Measurements from ENCODE around the gene NDUFB4.

NDUFB4 gene

DNA sequence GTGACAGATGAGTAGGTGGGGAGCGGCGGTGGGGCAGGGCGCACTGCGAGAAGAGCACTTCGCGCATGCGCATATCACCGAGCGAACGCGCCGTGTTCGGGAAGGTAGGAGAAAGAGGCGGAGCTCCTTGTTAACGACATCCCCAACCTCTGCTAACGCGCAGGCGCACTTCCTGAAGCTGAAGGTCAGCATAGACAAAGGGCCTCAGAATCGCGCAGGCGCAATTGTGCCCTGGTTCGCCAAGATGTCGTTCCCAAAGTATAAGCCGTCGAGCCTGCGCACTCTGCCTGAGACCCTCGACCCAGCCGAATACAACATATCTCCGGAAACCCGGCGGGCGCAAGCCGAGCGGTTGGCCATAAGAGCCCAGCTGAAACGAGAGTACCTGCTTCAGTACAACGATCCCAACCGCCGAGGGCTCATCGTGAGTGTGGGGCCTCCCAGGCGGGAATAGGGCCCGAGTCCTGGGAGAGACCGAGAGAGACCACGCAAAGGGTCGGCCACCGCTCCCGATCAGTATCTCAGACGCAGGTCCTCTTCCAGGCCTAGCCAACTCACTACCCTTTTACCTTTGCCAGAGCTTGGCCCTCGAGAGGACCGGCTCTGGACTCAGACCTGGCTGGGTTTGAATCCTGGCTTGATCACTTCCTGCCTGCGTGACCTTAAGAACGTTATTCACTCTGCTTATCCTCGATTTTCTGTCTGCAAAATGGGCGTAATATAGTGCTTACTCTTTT is at the start of gene NDUFB4:
Gene NDUFB4 (plus strand): TSS at position 221 of the 737 bp plus-strand sequence. CDS start 24 bp downstream, at position 245.
- DNase-seq (ENCODE audit: low spot score), result peak; percentile 89

DNA sequence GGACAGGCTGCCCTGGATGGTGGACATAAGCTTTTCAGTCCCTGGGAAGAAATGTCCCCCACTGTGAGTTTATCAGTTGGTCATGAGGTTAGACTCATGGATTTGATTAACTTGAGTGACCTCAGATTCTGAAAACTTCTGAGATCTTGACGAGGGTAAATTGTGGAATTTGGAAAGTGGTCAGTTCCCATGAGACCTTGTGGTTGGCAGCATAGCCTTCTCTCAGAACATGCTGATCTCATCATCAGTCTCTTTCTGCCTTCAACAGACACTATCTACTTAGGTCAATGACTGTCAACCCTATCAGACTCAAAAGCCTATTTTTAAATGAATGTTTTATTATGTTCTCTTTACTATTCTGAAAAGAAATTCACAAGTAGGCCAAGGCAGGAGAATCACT is 45.6 kb upstream of the NDUFB4 start:
- no peak for DNase-seq (ENCODE audit: low spot score)

DNA sequence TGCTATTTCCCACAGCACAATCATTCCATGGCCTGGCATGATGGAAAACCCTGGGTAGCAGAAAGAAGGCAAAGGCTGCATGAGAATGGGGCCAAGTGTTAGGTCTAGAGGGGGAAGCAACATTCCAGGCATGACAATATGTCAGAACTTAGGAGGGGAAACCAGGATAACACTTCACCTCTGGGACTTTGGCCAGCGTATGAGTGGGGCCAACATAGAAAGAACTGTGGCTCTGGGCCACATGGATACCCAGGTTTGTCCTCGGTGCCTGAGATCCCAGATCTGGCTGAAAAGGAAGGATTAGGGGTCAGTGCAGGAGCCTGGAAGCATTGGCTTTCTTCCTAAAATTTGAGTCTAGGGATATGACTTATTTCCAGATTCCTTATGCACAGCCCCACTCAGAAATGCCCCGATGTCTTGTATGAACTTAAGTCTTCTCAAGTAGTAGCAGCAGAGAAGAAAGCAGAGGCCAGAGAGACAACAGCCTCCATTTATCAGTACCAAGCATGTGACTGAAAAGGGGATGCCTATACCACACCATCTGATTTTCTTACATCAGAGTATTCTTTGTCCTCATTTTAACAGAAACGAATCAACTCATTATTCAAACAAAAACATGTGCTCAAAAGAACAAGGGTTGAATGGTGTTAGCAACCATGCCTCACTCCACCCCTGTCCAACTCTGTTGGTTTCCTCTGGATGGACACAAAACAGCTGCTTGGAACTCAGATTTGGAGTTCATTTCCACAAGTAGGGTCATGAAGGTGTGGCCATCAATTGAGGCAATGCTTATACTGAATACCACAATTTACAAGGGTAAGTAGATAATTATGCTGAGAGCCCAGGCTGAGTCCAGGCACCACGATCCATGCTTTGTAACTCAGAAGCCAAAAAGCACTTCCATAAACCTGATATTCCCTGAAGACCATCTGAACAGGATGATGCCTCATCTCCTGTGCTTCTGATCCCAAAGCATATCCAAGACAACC is 43.7 kb upstream of the NDUFB4 start:
- no peak for DNase-seq (ENCODE audit: low spot score)

DNA sequence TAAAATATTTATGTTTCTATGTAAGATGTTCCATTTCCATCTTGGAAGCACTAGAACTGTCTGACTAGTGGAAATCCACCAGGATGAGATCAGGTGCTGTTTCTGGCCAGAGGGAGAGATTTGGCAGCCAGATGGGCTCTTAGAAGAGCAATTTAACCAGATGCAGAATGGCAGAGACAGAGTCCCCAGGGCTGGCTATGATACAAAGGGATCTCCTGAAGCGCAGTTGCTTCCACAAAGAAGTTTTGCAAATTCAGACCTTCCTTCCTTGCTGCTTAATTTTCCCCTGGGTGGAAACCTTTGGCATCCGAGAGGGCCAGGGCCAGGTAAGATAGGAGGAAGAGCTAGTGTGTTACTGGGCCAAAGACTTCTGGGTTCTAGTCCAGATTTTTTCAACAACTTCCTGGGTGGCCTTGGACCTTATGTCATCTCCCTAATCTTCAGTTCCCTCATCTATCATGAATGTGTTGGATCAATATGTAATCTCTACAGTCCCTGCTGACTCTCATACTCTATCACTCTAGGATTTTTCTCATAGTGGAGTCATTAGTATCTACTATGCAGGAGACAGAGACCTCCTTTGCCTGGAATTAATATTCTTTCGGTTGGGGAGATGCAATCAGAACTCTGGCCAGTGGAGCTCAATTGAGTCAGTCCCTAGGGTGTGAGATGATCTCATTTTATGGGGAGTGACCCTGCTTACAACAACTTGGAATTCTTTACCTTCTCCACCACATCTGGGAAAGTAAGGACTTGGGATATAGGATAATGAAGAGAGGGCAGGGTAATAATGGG is 41.1 kb upstream of the NDUFB4 start:
- no peak for DNase-seq (ENCODE audit: low spot score)

GRCh38 chr3:120555657-120556509 is 40.3 kb upstream of the NDUFB4 start:
- peak; percentile 12 for DNase-seq (ENCODE audit: low spot score)

DNA sequence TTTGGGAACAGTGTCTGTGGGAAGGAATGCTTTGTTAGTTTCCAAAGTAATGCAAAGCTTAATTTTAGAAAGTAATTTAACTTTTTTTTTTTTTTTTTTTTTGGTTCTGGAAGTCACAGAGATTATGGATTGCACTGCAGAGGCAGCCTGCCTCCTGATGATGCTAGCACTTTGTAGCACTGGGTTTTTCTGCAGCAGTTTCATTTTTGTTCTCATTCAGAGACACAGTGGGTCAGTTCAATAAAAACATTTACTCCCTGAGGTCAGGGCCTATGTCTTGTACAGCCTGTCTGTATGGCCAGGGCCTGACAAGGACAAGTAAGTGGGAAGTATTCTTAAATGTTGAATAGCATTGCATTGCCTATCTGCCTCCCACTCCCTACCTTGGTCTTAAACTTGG is 39.0 kb upstream of the NDUFB4 start:
- no peak for DNase-seq (ENCODE audit: low spot score)

GRCh38 chr3:120558771-120559241 is 37.3 kb upstream of the NDUFB4 start:
- DNase-seq (ENCODE audit: low spot score), result peak; percentile 46

GRCh38 chr3:120559242-120560061 is 36.7 kb upstream of the NDUFB4 start:
- DNase-seq (ENCODE audit: low spot score), result no peak

GRCh38 chr3:120560304-120561250 is 35.6 kb upstream of the NDUFB4 start:
- no peak for DNase-seq (ENCODE audit: low spot score)

DNA sequence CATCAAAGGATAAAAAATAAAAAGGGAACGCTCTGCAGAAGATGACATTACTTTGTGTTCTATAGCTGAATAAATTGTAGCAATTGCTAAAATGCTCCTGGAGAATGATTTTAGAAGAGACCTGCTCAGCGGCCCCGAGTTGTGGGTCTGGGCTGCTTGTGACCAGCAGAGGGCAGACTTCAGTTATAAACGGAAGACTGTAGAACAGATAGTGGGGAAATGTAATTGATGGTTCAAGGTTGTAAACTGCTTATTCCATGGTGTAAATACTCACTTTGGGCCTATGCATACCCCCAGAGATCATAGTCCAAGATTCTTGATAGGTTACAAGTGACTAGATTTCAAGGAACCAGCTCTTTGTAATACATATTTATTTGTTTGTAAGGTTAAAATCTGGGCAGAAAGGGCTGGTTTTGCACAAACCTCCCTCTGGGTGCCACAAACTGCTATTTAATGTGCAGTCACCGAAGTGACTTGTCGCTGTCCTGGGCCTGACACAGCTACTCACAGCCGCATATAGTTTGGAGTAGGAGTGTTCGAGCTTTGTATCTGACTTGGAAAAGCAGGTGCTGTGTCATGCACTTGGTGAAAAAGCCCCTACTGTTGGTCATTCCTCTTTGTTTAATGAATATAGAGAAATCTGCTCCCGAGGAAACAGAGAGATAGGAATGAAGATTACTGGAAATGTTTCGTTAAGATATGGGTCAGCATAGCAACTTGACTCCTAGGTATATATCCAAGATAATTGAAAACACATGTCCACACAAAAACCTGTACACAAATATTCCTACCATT is 34.7 kb upstream of the NDUFB4 start:
- peak; percentile 25 for DNase-seq (ENCODE audit: low spot score)

DNA sequence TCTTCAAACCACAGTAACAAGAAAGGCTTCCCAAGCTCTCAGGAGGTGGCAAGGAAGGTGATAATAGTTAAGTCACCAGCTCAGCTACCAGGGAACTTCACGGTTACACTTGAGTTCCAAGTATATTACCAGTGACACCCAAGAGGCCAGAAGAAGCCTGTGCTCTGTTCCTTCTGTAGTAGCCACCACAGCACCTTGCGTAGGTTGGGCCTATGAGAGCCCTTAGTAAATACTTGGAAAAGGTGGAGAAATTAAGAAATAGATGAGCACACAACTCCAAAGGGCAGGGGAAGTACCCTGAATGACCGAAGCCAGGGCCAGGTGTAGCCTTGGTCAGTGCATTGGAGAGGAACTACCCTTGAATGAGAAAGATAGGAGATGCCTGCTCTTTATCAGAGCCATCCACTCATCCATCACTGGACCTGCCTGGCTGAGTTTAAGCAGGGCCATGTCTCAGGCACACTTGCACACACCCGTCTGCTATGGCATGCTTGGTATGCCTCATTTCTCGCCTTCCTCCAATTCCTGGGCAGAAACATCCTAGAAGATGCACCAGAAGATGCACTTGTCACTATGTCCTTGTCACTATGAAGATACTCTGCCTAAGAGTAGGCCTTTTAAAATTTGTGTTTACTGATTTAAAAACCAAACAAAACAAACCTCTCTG is 32.6 kb upstream of the NDUFB4 start:
- no peak for DNase-seq (ENCODE audit: low spot score)

DNA sequence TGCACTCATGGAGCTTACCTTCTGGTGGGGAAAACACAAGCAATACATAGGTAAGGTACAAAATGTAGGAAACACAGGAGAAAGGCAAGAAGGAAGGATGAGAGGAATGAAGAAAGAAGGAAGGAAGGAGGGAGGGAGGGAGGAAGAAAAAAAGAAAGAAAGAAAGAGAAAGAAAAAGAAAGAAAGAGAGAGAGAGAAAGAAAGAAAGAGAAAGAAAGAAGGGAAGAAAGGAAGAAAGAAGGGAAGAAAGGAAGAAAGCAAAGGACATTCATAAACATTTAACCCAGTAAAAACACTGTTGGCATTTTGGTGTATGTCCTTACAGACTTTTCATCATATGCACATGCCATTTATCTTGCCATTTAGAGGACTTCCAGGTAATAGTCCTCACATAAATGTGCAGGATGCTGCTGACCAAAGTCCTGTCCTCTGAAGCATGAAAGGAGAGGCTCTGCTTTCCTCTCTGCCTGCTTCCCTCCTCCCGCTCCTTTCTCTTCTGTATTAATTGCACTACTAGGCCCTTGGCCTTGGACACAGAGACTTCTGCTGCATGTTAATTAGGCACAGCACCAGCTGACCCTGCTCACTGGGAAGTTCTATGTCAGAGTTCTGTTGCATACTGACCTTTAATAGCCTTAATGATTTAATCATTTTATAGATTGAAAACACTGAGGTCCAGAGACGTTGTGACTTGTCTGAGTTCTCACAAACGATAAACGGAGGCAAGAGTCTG is 29.7 kb upstream of the NDUFB4 start:
- DNase-seq (ENCODE audit: low spot score), result no peak

- DNase-seq (ENCODE audit: low spot score), result no peak
Measured at GRCh38 chr3:120567370-120568201, 28.6 kb upstream of the NDUFB4 start.

- DNase-seq (ENCODE audit: low spot score), result no peak
Measured at GRCh38 chr3:120568202-120568531, 28.0 kb upstream of the NDUFB4 start.

DNA sequence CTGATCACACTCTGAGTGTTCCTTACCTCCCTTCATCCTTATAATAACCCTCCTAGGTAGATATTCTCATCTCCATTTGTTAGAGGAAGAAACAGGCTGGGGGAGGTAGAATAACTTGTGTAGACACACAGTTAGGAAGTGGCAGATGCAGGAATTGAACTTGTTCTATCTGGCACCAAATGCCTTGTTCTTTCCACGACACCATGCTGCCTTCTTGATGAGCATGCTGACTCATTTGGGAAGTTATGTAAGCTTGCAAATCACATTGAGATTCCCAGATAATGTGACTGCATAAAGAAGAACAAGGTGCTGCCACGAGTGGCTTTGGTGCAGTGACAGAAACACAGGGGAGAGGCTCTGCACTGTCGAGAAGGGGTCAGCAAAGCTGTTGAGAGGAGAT is 27.5 kb upstream of the NDUFB4 start:
- DNase-seq (ENCODE audit: low spot score), result no peak

All from HuH-7.5 (cell line).